ENCODE data around the gene BMERB1.

Gene BMERB1

DNA sequence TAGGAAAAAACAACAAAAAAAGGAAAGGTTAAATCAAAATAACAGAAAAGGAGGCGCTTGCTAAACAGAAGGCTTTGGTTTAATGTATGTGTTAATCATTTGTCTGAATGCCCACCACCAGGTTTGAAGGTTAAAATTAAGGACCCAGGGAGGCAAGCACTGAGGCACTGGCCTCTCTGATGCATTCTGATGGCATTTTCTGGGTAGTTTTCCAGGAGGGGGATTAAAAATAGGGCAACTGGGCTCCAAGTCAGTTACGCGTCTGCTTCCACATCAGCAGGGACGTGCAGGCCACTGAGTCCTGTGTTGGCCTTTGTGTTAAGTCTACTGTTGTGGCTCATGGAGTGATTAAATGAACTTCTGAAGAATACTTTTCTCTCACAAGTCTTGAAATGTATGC lies 181.6 kb downstream of the BMERB1 start:
- no peak for DNase-seq (ENCODE audit: low read depth)

DNA sequence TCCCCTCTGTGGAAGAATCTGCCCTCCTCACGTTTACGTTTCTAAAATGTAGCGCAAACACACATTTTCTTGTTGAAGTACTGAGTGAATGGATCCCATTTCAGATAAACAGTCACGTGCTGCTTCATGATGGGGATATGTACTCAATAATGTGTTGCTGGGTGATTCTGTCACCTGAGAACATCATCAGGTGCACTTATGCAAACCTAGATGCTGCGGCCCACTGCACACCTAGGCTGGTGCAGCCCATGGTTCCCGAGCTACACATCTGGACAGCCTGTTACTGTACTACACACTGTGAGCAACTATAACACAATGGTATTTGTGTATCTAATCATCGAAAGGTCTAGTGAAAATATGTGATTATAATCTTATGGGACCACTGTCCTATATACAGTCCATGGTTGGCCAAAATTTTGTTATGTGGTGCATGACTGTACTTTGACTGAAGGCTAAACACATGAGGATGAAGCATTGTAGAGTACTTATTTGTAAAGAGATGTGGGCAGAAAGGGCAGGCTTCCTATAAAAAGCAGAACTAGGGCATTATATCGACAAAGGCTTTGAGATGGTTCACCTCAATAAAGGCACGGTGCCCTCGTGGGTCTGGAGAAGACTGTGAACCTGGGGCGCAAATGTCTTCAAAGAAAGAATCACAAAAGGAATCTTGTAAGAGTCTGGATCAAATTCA lies 182.2 kb downstream of the BMERB1 start:
- no peak for DNase-seq (ENCODE audit: low read depth)

DNA sequence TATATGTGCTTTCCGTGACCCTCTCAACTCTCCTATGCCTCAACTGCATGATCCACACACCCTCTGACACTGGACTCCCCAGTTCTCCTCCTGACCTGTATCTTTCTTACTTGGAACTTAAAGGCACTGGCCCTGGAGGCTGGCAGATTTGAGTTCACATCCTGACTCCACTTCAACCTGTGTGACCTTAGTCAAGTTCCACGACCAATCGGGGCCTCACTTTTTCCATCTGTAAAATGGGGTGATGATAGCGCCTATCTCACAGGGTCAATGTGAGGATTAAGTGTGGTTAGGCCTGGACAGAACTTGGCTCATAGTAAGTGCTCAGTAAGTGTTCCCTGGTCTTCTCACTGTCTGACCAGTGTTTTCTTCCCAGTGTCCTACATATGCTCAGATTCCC lies 183.5 kb downstream of the BMERB1 start:
- DNase-seq (ENCODE audit: low read depth), result no peak

DNA sequence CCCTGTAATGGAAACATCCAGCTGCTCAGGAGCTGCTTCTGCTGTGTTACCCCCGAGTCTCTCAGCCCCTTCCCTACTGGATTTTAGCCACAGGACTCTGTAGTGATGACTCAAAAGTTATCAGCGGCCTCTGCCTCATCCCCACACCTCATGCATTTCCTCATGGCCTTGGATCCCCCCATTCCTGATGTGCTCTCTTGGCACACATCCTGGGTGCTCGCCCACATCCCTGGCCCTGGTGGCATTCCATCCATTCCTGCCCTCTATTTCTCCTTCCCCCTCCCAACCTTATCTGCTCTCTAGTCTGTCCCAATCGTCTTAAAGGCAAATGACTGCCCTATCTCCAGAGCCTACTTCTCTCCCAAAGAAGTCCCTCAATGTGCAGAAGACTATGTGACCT lies 184.0 kb downstream of the BMERB1 start:
- no peak for DNase-seq (ENCODE audit: low read depth)

DNA sequence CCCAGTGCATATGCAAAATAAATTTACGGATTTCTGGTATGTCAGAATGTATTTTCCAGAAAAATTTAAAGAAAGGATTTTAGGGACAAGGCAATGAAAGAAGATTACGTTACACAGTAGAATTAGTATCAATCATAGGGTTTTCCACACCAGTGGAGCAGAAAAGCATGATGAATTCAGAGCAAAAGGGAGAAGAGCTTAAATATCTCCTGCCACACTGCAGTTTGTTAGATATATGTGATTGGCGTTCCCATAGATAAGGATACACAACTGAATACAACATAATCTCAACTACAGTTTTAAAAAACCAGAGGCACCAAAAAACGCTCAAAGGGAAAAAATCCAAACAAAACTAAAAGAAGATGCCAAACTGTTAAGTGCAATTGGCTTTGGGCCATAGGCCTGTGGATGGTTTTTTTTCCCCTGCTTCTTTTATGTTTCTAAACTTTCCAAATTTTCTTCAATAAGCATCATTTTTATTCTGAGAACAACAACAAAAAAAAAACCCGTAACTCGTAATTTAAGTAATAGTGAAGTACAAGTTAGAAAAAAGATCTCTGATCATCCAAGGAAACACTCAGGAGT lies 186.3 kb downstream of the BMERB1 start:
- DNase-seq (ENCODE audit: low read depth), result no peak

DNA sequence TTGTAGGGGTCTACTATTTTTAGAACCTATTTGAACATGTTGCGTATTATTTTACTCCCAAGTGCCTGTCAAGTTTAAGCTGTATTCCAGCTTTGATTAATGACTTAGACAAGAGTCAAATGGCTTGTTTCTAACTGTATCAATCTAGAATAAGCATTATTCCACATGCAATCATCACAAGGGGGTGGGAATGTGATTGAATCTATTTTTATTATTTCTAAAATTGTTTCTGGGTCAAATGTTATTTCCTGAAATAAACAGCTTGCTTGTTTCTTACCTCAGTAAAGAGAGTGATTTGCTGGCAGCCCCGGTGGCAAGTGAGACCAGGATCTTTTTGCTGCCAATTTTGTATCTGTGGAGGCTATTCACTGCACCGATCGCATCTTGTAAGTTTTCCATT lies 187.1 kb downstream of the BMERB1 start:
- DNase-seq (ENCODE audit: low read depth), result no peak

DNA sequence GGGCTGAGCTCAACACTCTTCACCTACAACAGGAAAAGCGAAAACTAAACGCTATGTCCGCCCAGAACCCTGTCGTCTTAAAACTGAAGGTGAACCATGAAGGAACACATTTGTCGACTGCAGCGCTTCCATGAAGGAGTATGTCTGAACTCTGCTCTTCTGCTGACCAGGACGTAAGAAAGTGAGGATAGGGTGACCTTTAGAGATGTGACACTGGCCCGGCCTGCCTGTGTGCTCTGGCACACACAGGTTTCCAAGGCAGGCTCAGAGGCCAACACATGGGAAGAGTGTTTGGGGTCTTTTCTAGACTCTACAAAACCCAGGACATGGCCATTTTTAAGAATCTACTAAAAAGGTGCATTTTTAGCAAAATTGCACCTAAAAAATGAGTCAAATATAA lies 187.5 kb downstream of the BMERB1 start:
- DNase-seq (ENCODE audit: low read depth), result no peak

DNA sequence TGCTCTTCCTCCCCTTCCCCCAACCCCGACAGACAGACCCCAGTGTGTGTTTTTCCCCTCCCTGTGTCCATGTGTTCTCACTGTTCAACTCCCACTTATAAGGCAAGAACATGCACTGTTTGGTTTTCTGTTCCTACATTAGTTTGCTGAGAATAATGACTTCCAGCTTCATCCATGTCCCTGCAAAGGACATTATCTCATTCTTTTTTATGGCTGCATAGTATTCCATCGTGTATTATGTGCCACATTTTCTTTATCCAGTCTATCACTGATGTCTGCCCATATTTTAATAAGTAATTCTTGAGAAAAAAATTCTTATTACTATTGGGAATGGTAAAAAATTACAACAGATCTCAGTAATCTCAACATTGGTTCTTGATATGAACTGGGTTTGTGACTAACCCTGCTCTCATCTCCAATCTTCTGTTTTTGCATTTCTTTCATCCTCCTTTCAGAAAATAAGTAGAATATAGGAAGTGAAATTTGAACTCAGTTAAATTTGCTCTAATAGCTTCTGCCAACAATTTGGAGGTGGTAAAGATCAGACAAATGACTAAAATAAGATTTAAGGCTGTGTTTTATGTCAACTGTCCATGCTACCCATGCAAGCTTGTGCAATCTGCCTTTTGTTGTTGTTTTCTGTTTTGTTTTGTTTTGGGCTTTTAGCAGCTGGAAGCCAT lies 197.5 kb downstream of the BMERB1 start:
- DNase-seq (ENCODE audit: low read depth), result no peak

DNA sequence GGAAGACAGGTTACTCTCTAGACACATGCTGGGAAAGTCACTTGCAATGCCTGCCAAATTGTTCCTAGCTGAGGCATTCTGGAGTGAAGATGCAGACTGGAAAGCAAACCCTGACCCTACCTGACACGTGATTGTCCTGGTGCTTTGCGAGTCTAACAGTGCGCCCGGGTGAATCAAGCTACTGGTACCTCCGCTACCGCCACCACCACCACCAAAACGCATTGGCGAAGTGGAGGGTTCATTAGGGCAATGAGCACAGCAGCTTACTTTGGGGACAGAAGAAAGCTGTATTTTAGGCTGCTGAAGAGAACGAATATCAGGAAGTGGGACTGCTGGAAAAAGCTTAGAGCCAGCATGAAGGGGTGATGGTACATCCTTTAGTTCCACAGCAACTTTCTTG lies 201.5 kb downstream of the BMERB1 start:
- DNase-seq (ENCODE audit: low read depth), result no peak

DNA sequence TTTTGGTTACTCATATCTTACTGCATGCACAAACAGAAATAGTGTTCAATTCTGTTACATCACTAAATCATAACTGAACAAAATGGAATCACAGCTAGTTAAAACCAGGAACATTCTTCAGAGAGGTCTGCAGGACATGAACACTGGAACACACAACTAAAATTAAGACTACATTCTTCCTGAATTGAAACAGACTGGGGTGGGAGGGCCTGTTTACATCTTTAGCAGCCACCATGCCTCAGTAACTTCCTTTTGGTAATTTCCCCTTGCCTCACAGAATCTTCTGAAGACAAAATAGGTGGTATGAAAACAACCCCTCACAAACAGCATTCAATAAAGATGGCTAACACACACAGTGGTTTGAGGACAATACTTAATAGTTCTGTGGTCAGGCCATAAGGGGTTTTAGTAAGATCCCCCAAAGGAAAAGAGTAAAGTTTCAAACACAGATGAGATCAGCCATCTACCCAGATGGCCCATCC lies 202.0 kb downstream of the BMERB1 start:
- DNase-seq (ENCODE audit: low read depth), result no peak

Data from fibroblast of the conjunctiva (primary cell).